Loucy (cell line): ENCODE measurements around the gene PRR5.

ENCODE experiments used
- H2AFZ ChIP-seq: fragments of 200-600 bp; sonication (generic); 2 replicates; pipeline ENCODE4 v1.6.0; 2016; ENCODE audit warnings: antibody characterized with exemption, mild to moderate bottlenecking, low read length, moderate library complexity
- H3F3A ChIP-seq: fragments of 200-600 bp; 2 replicates; pipeline ENCODE4 v1.6.0; 2016; ENCODE audit warnings: antibody characterized with exemption, low read depth, mild to moderate bottlenecking
- H3K27me3 ChIP-seq: fragments of 200-600 bp; sonication (generic); 2 replicates; pipeline ENCODE4 v1.6.1; 2014; ENCODE audit warnings: low read length, mild to moderate bottlenecking; ENCODE audit not compliant: insufficient read depth, poor library complexity, severe bottlenecking
- H3K36me3 ChIP-seq: fragments of 200-600 bp; sonication (generic); 2 replicates; pipeline ENCODE4 v1.6.1; 2016; ENCODE audit warnings: low read length; ENCODE audit not compliant: insufficient read depth
- H3K4me1 ChIP-seq: fragments of 200-600 bp; sonication (generic); 2 replicates; pipeline ENCODE4 v1.5.1; 2014; ENCODE audit warnings: low read length, mild to moderate bottlenecking; ENCODE audit not compliant: insufficient read depth, poor library complexity, severe bottlenecking
- H3K4me2 ChIP-seq: fragments of 200-600 bp; sonication (generic); 2 replicates; pipeline ENCODE4 v1.6.0; 2014; ENCODE audit warnings: antibody characterized with exemption, low read length, low read depth, mild to moderate bottlenecking; ENCODE audit not compliant: poor library complexity, severe bottlenecking
- H3K4me3 ChIP-seq: fragments of 200-600 bp; sonication (generic); 2 replicates; pipeline ENCODE4 v1.5.1; 2014; ENCODE audit warnings: low read length, mild to moderate bottlenecking, mixed read lengths; ENCODE audit not compliant: poor library complexity, severe bottlenecking
- H3K79me2 ChIP-seq: fragments of 200-600 bp; sonication (generic); 2 replicates; pipeline ENCODE4 v1.6.1; 2014; ENCODE audit warnings: low read length; ENCODE audit not compliant: insufficient read depth
- H3K9ac ChIP-seq: fragments of 200-600 bp; sonication (generic); 2 replicates; pipeline ENCODE4 v1.6.0; 2014; ENCODE audit warnings: mild to moderate bottlenecking, low read depth, low read length, moderate library complexity; ENCODE audit not compliant: poor library complexity, severe bottlenecking
- H3K9me2 ChIP-seq: fragments of 200-600 bp; sonication (generic); replicated peaks from 2 replicates; pipeline ENCODE4 v1.6.1; 2016; ENCODE audit warnings: low read depth, low read length, mixed read lengths
- H3K9me3 ChIP-seq: fragments of 200-600 bp; sonication (generic); 2 replicates; pipeline ENCODE4 v1.6.1; 2014; ENCODE audit warnings: mild to moderate bottlenecking, antibody characterized with exemption, low read length, low read depth; ENCODE audit not compliant: insufficient read depth
- H4K20me1 ChIP-seq: fragments of 200-600 bp; sonication (generic); 2 replicates; pipeline ENCODE4 v1.6.0; 2014; ENCODE audit warnings: antibody characterized with exemption, low read length, mild to moderate bottlenecking; ENCODE audit not compliant: insufficient read depth, poor library complexity, severe bottlenecking
- EZH2phosphoT487 ChIP-seq: fragments of 200-600 bp; IDR thresholded peaks from 2 replicates; pipeline ENCODE4 v1.6.1; 2018; ENCODE audit warnings: antibody characterized with exemption, mild to moderate bottlenecking, moderate library complexity, borderline replicate concordance
- TF ChIP-seq, protein P1 (sequence below): fragments of 200-600 bp; sonication (generic); conservative IDR thresholded peaks from 2 replicates; pipeline ENCODE4 v1.5.1; 2014; ENCODE audit warnings: mild to moderate bottlenecking, antibody characterized with exemption, low read length

Gene PRR5

DNA sequence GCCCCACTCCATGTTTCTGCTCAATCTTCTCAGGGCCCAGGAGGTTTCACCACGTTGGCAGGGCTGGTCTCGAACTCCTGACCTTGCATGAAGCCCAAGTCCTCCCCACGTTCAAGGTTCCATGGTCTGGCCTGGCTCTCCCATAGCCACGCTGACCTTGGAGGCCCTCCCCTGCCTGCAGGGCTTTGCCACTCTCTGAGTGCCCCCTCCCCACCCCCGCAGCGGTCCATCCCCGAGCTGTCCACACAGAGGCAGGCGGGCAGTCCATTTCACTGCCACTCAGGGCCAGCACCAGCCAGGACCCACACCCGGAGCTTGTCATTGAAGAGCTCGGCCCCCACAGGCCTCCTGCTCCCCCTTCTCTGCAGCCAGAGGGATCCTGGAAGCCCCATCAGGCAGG lies 81.1 kb downstream of the PRR5 start:
- Histone ChIP-seq H3K27me3 (no peaks in the 10 kb centered on the region), H3K9me2 (no peaks in the 10 kb centered on the region), H3K9ac (no peak overlapping the region), H3K4me1 (no peaks in the 10 kb centered on the region), H3K4me2 (no peak overlapping the region), H2AFZ (no peak overlapping the region), H3K79me2 (no peaks in the 10 kb centered on the region), H3F3A (no peaks in the 10 kb centered on the region), H4K20me1 (no peaks in the 10 kb centered on the region), H3K36me3 (no peaks in the 10 kb centered on the region), H3K9me3 (no peaks in the 10 kb centered on the region), H3K4me3 (no peak overlapping the region)
- TF ChIP-seq EZH2phosphoT487: no peak
- TF ChIP-seq, protein P1, sequence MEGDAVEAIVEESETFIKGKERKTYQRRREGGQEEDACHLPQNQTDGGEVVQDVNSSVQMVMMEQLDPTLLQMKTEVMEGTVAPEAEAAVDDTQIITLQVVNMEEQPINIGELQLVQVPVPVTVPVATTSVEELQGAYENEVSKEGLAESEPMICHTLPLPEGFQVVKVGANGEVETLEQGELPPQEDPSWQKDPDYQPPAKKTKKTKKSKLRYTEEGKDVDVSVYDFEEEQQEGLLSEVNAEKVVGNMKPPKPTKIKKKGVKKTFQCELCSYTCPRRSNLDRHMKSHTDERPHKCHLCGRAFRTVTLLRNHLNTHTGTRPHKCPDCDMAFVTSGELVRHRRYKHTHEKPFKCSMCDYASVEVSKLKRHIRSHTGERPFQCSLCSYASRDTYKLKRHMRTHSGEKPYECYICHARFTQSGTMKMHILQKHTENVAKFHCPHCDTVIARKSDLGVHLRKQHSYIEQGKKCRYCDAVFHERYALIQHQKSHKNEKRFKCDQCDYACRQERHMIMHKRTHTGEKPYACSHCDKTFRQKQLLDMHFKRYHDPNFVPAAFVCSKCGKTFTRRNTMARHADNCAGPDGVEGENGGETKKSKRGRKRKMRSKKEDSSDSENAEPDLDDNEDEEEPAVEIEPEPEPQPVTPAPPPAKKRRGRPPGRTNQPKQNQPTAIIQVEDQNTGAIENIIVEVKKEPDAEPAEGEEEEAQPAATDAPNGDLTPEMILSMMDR: no peak

- no peak overlapping the region for H3K9ac ChIP-seq
- H4K20me1 ChIP-seq: no peaks in the 10 kb centered on the region
- no peaks in the 10 kb centered on the region for H3K9me2 ChIP-seq
- TF ChIP-seq EZH2phosphoT487: no peak
- TF ChIP-seq, protein P1: no peak
- H3K9me3 ChIP-seq: no peaks in the 10 kb centered on the region
- no peaks in the 10 kb centered on the region for H3F3A ChIP-seq
- H3K4me3 ChIP-seq: no peak overlapping the region
- no peaks in the 10 kb centered on the region for H3K4me1 ChIP-seq
- no peaks in the 10 kb centered on the region for H3K27me3 ChIP-seq
- no peak overlapping the region for H2AFZ ChIP-seq
- no peak overlapping the region for H3K4me2 ChIP-seq
- H3K79me2 ChIP-seq: no peaks in the 10 kb centered on the region
- H3K36me3 ChIP-seq: no peaks in the 10 kb centered on the region
Measured at GRCh38 chr22:44783581-44783980, 81.6 kb downstream of the PRR5 start.

GRCh38 chr22:44786136-44786535 lies 84.1 kb downstream of the PRR5 start:
- Histone ChIP-seq H3K9ac (no peak overlapping the region), H3F3A (no peaks in the 10 kb centered on the region), H3K4me2 (no peak overlapping the region), H3K27me3 (no peaks in the 10 kb centered on the region), H2AFZ (no peak overlapping the region), H3K4me1 (no peaks in the 10 kb centered on the region), H3K9me3 (no peaks in the 10 kb centered on the region), H4K20me1 (no peaks in the 10 kb centered on the region), H3K9me2 (no peaks in the 10 kb centered on the region), H3K4me3 (no peak overlapping the region), H3K36me3 (no peaks in the 10 kb centered on the region), H3K79me2 (no peaks in the 10 kb centered on the region)
- TF ChIP-seq EZH2phosphoT487: no peak
- TF ChIP-seq, protein P1: no peak
